ENCODE measurements around the gene CSGALNACT2.

DNA sequence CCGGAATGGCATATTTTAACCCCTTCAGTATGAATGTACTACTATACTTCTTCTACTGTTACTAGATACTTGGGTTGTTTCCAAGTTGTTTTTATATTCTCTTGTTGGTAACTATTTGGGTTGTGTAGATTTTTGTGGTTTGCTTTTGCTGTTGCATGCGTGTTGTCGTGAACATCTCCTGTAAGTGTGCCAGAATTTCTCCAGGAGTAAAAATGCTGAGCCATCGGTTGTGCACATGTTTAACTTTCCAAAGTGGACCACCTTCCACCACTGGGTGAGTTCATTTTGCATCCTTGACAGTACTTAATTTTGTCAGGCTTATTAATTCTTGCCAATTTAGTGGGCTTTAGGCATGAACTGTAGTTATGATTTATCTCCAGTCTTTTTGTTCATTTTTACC, 47.9 kb downstream of the CSGALNACT2 start:
- TF ChIP-seq POLR2A (IDR thresholded peaks at IDR 0.05; ENCODE audit: low read length) (no peak), GATA1 (IDR thresholded peaks at IDR 0.05; ENCODE audit: low read depth, low read length) (no peak)

Data from erythroblast (primary cell).